Measurements from ENCODE around the gene PROKR1. TPM values are rescaled to one million over a fixed set of nuclear protein-coding genes. Genes with fewer than 3 reads are reported as not detected.
"Not testable (repeated sequence)": the region's sequence is repeated elsewhere in the genome, so short reads cannot be mapped to it uniquely, and the experiment has no call there.

Gene PROKR1
- total RNA-seq, 2 donors from 2014 or later, result not detected

GRCh38 chr2:68667371-68667770, 24.0 kb downstream of the PROKR1 start:
- Mint-ChIP-seq H3K27ac (no peak overlapping the region), H3K4me3 (no peak overlapping the region), H3K9me3 (no peaks in the 10 kb centered on the region), H3K36me3 (peaks cover 5% of the 10 kb centered on the region), H3K4me1 (ENCODE audit: low read depth in 2 of 2) (peaks cover 12 to 19% of the 10 kb centered on the region in 2 donors), H3K27me3 (peaks cover 19 to 57% of the 10 kb centered on the region in 2 donors)
- DNase-seq (ENCODE audit: low spot score), result no peak
- ATAC-seq, result no peak

- H3K27ac Mint-ChIP-seq, result no peak overlapping the region
- no peak overlapping the region for H3K4me3 Mint-ChIP-seq
- DNase-seq (ENCODE audit: low spot score) (no peak), ATAC-seq (no peak)
- peaks cover 0 to 5% of the 10 kb centered on the region in 2 donors for H3K4me1 Mint-ChIP-seq (ENCODE audit: low read depth in 2 of 2)
- H3K9me3 Mint-ChIP-seq, result no peaks in the 10 kb centered on the region
- no peaks in the 10 kb centered on the region for H3K36me3 Mint-ChIP-seq
- peaks cover 19 to 55% of the 10 kb centered on the region in 2 donors for H3K27me3 Mint-ChIP-seq
These were observed 26.3 kb downstream of the PROKR1 start for GRCh38 chr2:68669651-68670050.

- DNase-seq (ENCODE audit: low spot score), result no peak
- peaks cover 17 to 43% of the 10 kb centered on the region in 2 donors for H3K27me3 Mint-ChIP-seq
- ATAC-seq, result no peak
- peaks cover 0 to 5% of the 10 kb centered on the region in 2 donors for H3K4me1 Mint-ChIP-seq (ENCODE audit: low read depth in 2 of 2)
- H3K4me3 Mint-ChIP-seq, result no peak overlapping the region
- no peaks in the 10 kb centered on the region for H3K36me3 Mint-ChIP-seq
- H3K27ac Mint-ChIP-seq, result no peak overlapping the region
- peaks cover 4% of the 10 kb centered on the region for H3K9me3 Mint-ChIP-seq
These were observed 28.6 kb downstream of the PROKR1 start for GRCh38 chr2:68671961-68672360.

GRCh38 chr2:68673631-68674030, 30.3 kb downstream of the PROKR1 start:
- Mint-ChIP-seq H3K9me3 (peaks cover 4% of the 10 kb centered on the region), H3K27ac (no peak overlapping the region), H3K36me3 (no peaks in the 10 kb centered on the region), H3K27me3 (peaks cover 18 to 42% of the 10 kb centered on the region in 2 donors), H3K4me3 (no peak overlapping the region), H3K4me1 (ENCODE audit: low read depth in 2 of 2) (peaks cover 0 to 5% of the 10 kb centered on the region in 2 donors)
- ATAC-seq (no peak), DNase-seq (ENCODE audit: low spot score) (no peak)

GRCh38 chr2:68675470-68675869, 32.1 kb downstream of the PROKR1 start:
- H3K27me3 Mint-ChIP-seq, result peaks cover 22 to 45% of the 10 kb centered on the region in 2 donors
- H3K36me3 Mint-ChIP-seq, result peaks cover 1% of the 10 kb centered on the region
- H3K27ac Mint-ChIP-seq, result no peak overlapping the region
- peaks cover 0 to 5% of the 10 kb centered on the region in 2 donors for H3K4me1 Mint-ChIP-seq (ENCODE audit: low read depth in 2 of 2)
- peaks cover 4% of the 10 kb centered on the region for H3K9me3 Mint-ChIP-seq
- DNase-seq (ENCODE audit: low spot score) (no peak), ATAC-seq (no peak)
- no peak overlapping the region for H3K4me3 Mint-ChIP-seq

GRCh38 chr2:68677837-68678236, 34.5 kb downstream of the PROKR1 start:
- not testable (repeated sequence) for ATAC-seq; H3K9me3 Mint-ChIP-seq; H3K4me1 Mint-ChIP-seq (ENCODE audit: low read depth in 2 of 2); DNase-seq (ENCODE audit: low spot score); H3K36me3 Mint-ChIP-seq; H3K4me3 Mint-ChIP-seq; H3K27ac Mint-ChIP-seq
- peaks cover 23 to 49% of the 10 kb centered on the region in 2 donors for H3K27me3 Mint-ChIP-seq

- H3K4me1 Mint-ChIP-seq (ENCODE audit: low read depth in 2 of 2); DNase-seq (ENCODE audit: low spot score); H3K4me3 Mint-ChIP-seq; H3K36me3 Mint-ChIP-seq; H3K9me3 Mint-ChIP-seq; ATAC-seq: not testable (repeated sequence)
- Mint-ChIP-seq H3K27ac (peak overlapping the region in 1 of 2 donors; percentile 39), H3K27me3 (peaks cover 16 to 35% of the 10 kb centered on the region in 2 donors)
These were observed 36.0 kb downstream of the PROKR1 start for GRCh38 chr2:68679166-68679916.

GRCh38 chr2:68679917-68680267, 36.5 kb downstream of the PROKR1 start:
- not testable (repeated sequence) for H3K4me3 Mint-ChIP-seq
- peak overlapping the region in 1 of 2 donors; percentile 39 for H3K27ac Mint-ChIP-seq

GRCh38 chr2:68684197-68684596, 40.8 kb downstream of the PROKR1 start:
- H3K36me3 Mint-ChIP-seq, result peaks cover 7% of the 10 kb centered on the region
- H3K4me3 Mint-ChIP-seq, result no peak overlapping the region
- ATAC-seq, result no peak
- DNase-seq (ENCODE audit: low spot score), result no peak
- H3K9me3 Mint-ChIP-seq, result no peaks in the 10 kb centered on the region
- H3K27me3 Mint-ChIP-seq, result peaks cover 12 to 25% of the 10 kb centered on the region in 2 donors
- peaks cover 3 to 4% of the 10 kb centered on the region in 2 donors for H3K4me1 Mint-ChIP-seq (ENCODE audit: low read depth in 2 of 2)
- H3K27ac Mint-ChIP-seq, result no peak overlapping the region

More at GRCh38 chr2:68679917-68680267, 36.5 kb downstream of the PROKR1 start:
- not testable (repeated sequence) for H3K9me3 Mint-ChIP-seq; ATAC-seq; H3K4me1 Mint-ChIP-seq (ENCODE audit: low read depth in 2 of 2); DNase-seq (ENCODE audit: low spot score); H3K36me3 Mint-ChIP-seq
- peaks cover 16 to 33% of the 10 kb centered on the region in 2 donors for H3K27me3 Mint-ChIP-seq

GRCh38 chr2:68686178-68686577, 42.8 kb downstream of the PROKR1 start:
- Mint-ChIP-seq H3K27ac (no peak overlapping the region), H3K4me3 (no peak overlapping the region), H3K27me3 (peaks cover 9 to 15% of the 10 kb centered on the region in 2 donors), H3K9me3 (no peaks in the 10 kb centered on the region), H3K4me1 (ENCODE audit: low read depth in 2 of 2) (peaks cover 15 to 21% of the 10 kb centered on the region in 2 donors), H3K36me3 (no peaks in the 10 kb centered on the region)
- ATAC-seq (no peak), DNase-seq (ENCODE audit: low spot score) (no peak)

GRCh38 chr2:68687018-68687417, 43.6 kb downstream of the PROKR1 start:
- DNase-seq (ENCODE audit: low spot score), result no peak
- ATAC-seq, result no peak
- Mint-ChIP-seq H3K27me3 (peaks cover 8 to 13% of the 10 kb centered on the region in 2 donors), H3K4me1 (ENCODE audit: low read depth in 2 of 2) (peaks cover 15 to 21% of the 10 kb centered on the region in 2 donors), H3K4me3 (no peak overlapping the region), H3K27ac (no peak overlapping the region), H3K9me3 (no peaks in the 10 kb centered on the region), H3K36me3 (no peaks in the 10 kb centered on the region)

- no peak for DNase-seq (ENCODE audit: low spot score)
- Mint-ChIP-seq H3K36me3 (no peaks in the 10 kb centered on the region), H3K4me1 (ENCODE audit: low read depth in 2 of 2) (peaks cover 15 to 21% of the 10 kb centered on the region in 2 donors), H3K27ac (peak overlapping the region; percentile 68 to 71), H3K27me3 (peaks cover 15 to 18% of the 10 kb centered on the region in 2 donors), H3K4me3 (peak overlapping the region; percentile 65), H3K9me3 (no peaks in the 10 kb centered on the region)
- peak; percentile 75 to 76 for ATAC-seq
These were observed 46.5 kb downstream of the PROKR1 start for GRCh38 chr2:68689553-68690537.

- peaks cover 15 to 18% of the 10 kb centered on the region in 2 donors for H3K27me3 Mint-ChIP-seq
- ATAC-seq, result no peak
- peaks cover 15 to 21% of the 10 kb centered on the region in 2 donors for H3K4me1 Mint-ChIP-seq (ENCODE audit: low read depth in 2 of 2)
- H3K36me3 Mint-ChIP-seq, result no peaks in the 10 kb centered on the region
- peak overlapping the region; percentile 68 to 71 for H3K27ac Mint-ChIP-seq
- no peak for DNase-seq (ENCODE audit: low spot score)
- no peak overlapping the region for H3K4me3 Mint-ChIP-seq
- no peaks in the 10 kb centered on the region for H3K9me3 Mint-ChIP-seq
These were observed 47.5 kb downstream of the PROKR1 start for GRCh38 chr2:68690851-68691250.
